NB4 (cell line): ENCODE data around the gene SHH.

Experiments used
- MYC ChIP-seq: IDR thresholded peaks from 2 replicates; pipeline ENCODE4 v1.6.1; 2011; ENCODE audit warnings: low read depth, low read length
- POLR2A ChIP-seq: IDR thresholded peaks from 2 replicates; pipeline ENCODE4 v1.6.1; 2011; ENCODE audit warnings: mild to moderate bottlenecking; ENCODE audit not compliant: insufficient read length; ENCODE audit errors: extremely low read depth
- TF ChIP-seq, protein P1 (sequence below): IDR thresholded peaks from one replicate; pipeline ENCODE4 v1.5.1; 2012; ENCODE audit warnings: low read depth, low read length

- TF ChIP-seq, protein P1, sequence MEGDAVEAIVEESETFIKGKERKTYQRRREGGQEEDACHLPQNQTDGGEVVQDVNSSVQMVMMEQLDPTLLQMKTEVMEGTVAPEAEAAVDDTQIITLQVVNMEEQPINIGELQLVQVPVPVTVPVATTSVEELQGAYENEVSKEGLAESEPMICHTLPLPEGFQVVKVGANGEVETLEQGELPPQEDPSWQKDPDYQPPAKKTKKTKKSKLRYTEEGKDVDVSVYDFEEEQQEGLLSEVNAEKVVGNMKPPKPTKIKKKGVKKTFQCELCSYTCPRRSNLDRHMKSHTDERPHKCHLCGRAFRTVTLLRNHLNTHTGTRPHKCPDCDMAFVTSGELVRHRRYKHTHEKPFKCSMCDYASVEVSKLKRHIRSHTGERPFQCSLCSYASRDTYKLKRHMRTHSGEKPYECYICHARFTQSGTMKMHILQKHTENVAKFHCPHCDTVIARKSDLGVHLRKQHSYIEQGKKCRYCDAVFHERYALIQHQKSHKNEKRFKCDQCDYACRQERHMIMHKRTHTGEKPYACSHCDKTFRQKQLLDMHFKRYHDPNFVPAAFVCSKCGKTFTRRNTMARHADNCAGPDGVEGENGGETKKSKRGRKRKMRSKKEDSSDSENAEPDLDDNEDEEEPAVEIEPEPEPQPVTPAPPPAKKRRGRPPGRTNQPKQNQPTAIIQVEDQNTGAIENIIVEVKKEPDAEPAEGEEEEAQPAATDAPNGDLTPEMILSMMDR: no peak
- TF ChIP-seq POLR2A (no peak), MYC (no peak)
These were observed 31.3 kb upstream of the SHH start for GRCh38 chr7:155843426-155844018.
